GM19193 (cell line): ENCODE data around the gene ARHGEF16.

Source experiments
- POLR2A ChIP-seq: IDR thresholded peaks from 4 replicates; pipeline ENCODE4 v1.6.1; 2011; ENCODE audit not compliant: insufficient read depth, insufficient read length; ENCODE audit errors: extremely low read depth

The ARHGEF16 gene

DNA sequence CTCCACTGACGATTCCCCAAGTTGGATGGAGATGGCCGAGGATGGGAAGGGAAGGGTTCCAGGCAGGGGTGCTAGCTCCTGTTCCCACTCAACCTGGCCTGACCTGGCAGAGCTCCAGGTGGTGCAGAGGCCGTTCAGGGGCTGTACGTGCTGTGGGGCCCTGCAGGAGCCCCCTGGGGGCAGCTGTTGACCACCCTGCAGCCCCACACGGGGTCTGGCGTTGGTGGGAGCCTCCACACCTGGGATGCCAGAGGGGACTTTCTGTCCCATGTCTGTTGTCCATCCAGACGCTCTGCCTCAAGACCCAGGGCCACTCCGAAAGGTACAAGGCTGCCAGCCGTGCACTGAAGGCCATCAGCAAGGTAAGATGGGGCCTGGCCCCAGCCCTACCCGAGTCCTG lies 20.0 kb downstream of the ARHGEF16 start:
- no peak for TF ChIP-seq POLR2A

GRCh38 chr1:3475839-3476573 lies 21.5 kb downstream of the ARHGEF16 start:
- no peak for TF ChIP-seq POLR2A

DNA sequence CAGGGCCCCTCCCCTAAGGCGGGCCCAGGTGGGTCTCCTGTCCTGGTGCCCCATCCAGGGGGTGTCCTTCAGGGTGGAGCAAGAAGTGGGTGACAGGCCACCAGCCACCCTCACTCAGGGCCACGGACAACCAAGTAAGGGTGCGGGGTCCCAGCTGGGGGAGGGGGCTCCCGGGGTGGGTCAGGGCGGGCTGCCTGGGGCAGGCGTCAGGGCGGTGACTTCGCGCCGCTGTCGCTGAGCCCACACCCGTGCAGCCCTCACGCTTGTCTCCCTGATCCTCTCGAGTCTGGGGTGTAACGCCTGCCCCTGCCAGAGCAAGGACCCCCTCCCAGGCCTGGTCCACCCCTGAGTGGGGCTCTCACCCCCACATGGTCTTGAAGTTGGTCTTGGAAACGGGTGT lies 22.2 kb downstream of the ARHGEF16 start:
- no peak for TF ChIP-seq POLR2A

DNA sequence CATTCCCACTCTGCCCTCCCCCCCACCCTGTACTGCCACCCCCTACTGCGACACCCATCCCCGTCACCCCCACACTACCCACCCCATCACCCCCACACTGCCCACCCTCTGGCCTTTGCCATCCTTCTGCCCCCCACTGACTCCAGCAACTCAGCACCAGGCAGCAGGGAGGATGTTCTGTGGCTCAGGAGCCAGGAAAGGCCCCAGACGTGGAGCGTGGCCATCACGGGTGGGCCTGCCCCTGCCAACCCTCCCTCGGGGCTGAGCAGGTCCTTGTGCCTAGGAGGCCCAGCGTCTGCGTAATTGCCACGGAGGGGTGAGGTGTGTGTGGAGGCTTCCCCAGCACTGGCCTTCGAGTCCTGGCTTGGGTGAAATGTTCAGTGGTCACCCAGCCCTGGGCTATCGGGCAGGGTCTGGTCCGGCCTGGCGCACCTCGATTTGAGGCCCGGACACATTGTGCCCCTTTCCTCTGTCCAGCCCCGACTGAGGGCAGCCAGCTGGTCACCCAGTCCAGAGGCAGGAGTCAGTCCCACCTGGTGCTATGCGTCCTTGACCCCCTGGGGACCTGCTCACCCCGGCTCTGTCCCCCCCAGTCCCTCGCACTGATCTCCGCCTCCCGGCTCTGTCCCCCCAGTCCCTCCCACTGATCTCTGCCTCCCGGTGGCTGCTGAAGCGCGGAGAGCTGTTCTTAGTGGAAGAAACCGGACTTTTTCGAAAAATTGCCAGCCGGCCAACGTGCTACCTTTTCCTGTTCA lies 23.0 kb downstream of the ARHGEF16 start:
- no peak for TF ChIP-seq POLR2A

GRCh38 chr1:3478187-3478586 lies 23.7 kb downstream of the ARHGEF16 start:
- no peak for TF ChIP-seq POLR2A

DNA sequence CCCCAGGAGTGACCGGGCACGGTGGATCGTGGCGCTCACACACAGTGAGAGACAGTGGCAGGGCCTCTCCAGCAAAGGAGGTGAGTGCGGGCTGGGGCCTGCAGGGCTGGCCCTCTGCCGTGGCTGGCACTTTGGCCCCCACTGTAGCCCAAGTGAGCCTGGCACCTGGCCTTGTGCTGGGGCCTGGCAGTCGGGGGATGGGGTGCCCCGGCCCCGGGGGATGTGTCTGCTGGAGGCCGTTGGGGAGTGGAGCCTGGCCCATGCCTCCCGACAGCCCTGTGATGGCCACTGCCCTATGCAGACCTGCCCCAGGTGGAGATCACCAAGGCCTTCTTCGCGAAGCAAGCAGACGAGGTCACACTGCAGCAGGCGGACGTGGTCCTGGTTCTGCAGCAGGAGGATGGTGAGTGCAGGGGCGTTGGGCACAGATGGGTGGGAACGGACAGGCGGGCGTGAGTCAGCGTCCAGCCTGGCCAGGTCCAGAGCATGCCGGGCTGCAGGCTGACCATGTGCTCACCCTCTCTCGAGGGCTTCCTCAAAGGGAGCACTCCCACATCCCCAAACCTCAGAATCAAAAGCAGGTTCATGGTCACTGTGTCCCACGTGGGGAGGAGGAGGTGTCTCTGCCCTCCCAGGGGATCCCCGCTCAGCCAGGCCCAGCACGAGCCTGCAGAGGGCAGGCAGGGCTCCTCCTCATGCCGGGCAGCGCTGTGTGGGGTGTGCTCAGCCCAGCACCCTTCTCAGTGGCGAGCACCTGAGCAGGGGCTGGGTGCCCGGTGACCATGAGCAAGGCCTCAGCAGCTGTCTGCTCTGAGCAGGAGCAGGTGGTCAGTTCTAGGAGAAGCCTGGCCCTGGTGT lies 25.3 kb downstream of the ARHGEF16 start:
- TF ChIP-seq POLR2A = no peak

- TF ChIP-seq POLR2A = no peak
Observed at GRCh38 chr1:3480369-3480719, 25.9 kb downstream of the ARHGEF16 start.

GRCh38 chr1:3481046-3481445 lies 26.6 kb downstream of the ARHGEF16 start:
- TF ChIP-seq POLR2A = no peak

DNA sequence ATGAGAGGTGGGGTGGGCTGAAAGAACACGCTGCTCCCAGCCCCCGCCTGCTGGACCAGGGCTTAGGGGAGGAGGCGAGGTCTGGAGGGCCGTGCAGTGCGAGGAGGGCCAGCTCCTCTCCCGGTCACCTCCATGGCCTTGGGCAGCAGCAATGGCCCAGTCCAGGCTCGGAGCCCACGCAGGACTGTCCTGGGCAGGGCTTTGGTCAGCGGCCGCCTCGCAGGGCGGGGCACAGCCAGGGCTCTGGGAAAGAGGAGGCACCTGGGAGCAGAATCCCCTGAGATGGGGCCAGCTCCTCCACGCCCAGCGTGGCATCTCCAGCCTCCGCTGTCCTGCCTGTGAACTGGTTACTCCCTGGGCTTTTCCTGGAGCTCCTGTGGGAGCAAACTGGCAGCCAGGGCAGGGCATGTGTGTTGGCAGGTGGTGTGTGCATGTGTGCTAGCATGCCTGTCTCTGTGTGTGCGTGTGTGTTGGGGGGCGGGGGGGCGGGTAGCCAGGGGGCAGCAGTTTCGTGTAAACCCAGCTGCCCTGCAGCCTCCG lies 27.4 kb downstream of the ARHGEF16 start:
- no peak for TF ChIP-seq POLR2A

GRCh38 chr1:3482378-3482849 lies 27.9 kb downstream of the ARHGEF16 start:
- TF ChIP-seq POLR2A = no peak

DNA sequence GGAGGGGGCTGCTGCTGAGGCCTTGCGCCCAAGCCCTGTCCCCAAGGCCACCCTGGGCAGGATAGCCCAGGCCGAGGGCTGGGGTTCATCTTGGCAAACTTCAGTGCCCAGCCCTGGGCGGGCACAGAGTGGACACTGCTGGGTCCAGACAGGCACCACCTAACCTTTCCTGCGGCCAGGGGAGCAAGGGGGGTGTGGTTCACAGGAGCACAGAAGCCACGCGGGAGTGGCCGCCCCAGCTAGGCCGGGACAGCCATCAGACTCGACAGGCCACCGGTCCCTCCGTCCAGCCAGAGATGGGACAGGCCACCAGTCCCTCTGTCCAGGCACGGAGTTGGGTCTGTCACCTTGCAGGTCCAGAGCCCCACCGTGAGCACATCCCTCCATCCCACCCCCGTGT lies 28.9 kb downstream of the ARHGEF16 start:
- no peak for TF ChIP-seq POLR2A

DNA sequence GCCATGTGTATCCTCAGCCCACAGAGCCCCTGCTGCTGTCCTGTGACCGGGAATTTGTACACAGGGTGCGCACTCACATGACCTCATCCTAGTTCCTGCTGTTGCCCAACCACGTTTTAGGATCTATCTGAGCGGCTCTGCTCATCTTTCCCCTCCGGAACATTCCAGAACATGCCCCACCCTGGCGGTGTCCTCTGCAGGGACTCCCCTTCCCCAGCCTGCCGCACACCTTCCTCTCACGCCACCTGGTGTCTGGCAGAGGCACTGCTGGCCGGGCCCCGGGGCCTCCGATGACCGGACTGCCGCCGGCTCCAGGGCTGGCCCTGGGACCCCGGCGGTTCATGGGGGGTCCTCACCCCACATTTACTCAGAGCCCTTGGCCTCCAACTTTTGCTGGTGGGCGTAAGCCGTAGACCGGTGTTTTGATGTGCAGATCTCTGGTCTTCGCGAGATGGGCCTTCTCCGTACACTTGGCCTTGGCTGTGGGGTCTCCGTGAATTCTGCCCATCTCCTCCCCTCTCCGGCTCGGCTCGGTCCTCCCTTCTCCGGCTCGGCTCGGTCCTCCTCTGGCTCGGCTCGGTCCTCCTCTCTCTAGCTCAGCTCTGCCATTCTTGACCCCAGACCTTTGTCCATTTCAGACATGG lies 29.5 kb downstream of the ARHGEF16 start:
- no peak for TF ChIP-seq POLR2A

- TF ChIP-seq POLR2A = no peak
Observed at GRCh38 chr1:3485016-3485415, 30.6 kb downstream of the ARHGEF16 start.

- no peak for TF ChIP-seq POLR2A
Observed at GRCh38 chr1:3488432-3488831, 34.0 kb downstream of the ARHGEF16 start.
